Activated T-cell treated with anti-CD3 and anti-CD28 coated beads for 24 hours (primary cell): ENCODE results near the gene BACH2.
"Not testable (repeated sequence)": the region's sequence is repeated elsewhere in the genome, so short reads cannot be mapped to it uniquely, and the experiment has no call there.

Experiments
- DNase-seq: peaks from one replicate; pipeline ENCODE4 v3.0.0-alpha.2; 2020; ENCODE audit warnings: low read depth

BACH2 gene

GRCh38 chr6:89938014-89938413, 358.6 kb downstream of the BACH2 start:
- no peak for DNase-seq

DNA sequence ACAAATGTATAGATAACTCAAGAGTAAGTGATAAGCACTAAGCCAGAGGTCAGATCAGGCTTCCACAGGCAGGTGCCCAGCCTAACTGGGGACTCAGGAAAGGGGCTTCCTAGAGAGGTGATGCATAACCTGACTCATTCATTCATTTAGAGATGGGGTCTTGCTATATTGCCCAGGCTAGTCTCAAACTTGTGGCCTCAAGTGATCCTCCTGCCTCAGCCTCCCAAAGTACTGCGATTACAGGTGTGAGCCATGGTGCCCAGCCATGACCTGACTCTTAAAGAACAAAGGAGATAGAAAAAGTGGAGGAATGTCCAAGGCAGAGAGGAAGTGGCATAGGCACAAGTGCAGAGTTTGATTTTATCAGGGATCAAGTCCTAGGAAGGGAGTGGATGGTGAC, 360.5 kb downstream of the BACH2 start:
- DNase-seq: no peak

GRCh38 chr6:89934685-89935366, 361.8 kb downstream of the BACH2 start:
- no peak for DNase-seq

- DNase-seq: no peak
These were observed 364.3 kb downstream of the BACH2 start for GRCh38 chr6:89932245-89932802.

DNA sequence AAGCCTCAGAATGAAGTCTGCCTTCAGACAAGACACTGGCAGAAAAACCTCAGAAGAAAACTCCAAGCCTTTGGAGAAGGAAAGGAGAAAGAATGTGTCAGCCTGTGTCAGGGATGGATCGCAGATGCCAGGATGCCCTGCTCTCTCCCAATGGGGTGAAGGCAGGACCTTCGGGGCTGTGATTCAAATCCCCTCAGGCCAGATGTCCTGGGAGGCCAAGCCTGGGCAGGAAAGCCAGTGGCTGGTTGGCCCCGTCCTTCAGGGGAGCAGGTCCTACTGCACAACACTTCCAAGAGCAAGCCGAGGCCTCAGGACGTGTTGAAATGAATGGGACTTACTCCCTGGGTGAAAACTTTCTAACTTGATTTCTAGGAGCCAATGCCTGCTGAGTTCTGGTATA, 365.9 kb downstream of the BACH2 start:
- DNase-seq: no peak

- DNase-seq: no peak
These were observed 368.0 kb downstream of the BACH2 start for GRCh38 chr6:89928604-89929003.

- DNase-seq: no peak
These were observed 368.7 kb downstream of the BACH2 start for GRCh38 chr6:89927791-89928550.

DNA sequence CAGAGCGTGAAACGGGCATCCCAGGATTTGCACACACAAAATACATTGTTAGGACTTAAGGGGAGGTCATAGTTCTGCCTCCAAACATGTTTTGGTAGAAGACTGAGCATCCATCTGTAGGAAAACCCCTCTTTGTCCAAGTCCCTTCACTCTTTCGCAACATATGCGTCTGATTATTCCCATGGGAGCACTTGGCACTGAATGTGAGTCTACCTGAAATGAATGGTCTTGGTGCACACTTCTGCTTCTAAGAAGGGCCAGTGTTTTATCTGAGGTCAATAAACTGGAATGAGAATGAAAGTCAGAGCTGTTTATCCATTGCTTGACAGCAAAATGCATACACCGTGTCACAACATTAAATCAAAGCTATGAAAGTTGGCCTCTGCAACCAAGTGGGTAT, 369.4 kb downstream of the BACH2 start:
- no peak for DNase-seq

DNA sequence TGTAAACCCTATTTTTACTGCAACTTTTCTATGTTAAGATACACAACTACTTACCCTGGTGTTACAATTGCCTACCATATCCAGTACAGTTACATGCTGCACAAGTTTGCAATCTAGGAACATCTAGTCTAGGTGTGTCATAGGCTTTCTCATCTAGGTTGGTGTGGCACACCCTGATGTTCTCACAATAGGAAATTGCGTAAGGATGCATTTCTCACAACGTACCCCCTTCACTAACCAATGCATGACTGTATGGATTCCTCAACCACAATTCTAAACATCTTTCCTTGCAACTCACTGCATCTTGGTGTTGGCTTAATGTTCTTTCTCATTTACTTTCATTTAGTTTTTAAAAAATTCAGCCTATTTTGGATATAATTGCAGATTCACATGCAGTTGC, 370.8 kb downstream of the BACH2 start:
- DNase-seq: no peak

- no peak for DNase-seq
These were observed 372.4 kb downstream of the BACH2 start for GRCh38 chr6:89924231-89924630.

- no peak for DNase-seq
These were observed 375.0 kb downstream of the BACH2 start for GRCh38 chr6:89921691-89922090.

DNA sequence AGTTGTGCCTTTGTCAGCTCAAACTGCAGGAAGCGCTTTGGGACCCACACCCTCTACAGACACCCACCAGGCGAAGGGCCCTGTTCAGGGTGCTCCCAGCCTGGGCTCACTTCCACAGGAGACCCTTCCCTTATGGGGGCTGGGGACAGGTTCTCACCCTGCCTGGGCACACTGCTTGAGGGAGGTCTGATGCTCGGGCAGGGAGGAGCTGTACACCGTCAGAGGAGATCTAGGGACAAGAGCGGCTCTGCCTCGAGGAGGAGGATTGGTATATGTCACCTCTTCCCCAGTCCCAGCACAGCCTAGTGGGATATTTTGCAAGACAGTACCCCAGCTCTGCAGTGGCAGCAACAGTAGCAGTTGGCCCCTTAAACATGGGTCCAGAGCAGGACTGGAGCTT, 375.4 kb downstream of the BACH2 start:
- DNase-seq: no peak

DNA sequence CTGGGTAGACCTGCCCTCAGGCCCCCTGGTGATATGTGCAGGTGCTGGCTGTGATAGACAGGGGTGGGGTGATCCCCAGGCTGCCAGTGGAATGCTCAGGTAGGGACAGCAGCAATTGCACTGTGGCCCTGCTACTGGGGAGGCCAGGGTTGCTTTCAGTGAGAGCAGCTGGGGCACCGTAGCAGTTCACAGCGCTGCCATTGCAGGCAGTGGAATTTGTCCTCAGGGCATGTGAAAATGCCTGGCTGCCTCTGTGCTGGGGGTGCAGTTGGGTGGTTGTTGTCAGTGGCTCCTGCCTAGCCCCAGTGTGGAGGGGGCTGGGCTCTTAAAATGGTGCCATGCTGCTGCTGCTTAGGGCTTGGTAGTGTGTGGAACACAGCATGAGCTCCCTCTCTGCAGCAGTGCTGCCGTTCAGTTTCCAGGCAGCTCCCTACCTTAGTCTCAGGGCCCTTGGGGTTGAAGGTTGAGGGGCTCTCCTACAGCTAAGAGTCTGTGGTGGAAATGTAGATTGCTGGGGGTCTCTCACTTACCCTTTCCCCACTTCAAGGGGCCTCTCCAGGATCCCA, 378.8 kb downstream of the BACH2 start:
- no peak for DNase-seq

- no peak for DNase-seq
These were observed 379.4 kb downstream of the BACH2 start for GRCh38 chr6:89917216-89917615.

GRCh38 chr6:89916136-89916920, 380.3 kb downstream of the BACH2 start:
- DNase-seq: no peak

DNA sequence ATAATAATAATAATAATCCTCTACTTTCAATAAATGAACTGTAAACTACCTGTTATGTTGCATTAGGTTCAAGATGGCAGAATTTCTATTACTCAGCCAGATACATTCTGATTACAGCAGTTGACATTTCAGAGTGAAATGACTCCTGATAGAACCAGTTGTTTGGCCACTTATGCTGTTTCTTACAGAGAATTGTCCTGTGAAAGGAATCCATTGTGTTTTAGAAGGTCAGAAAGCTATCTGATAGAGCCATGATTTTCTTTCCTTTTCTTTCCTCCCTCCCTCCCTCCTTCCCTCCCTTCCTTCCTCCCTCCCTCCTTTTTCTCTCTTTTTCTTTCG, 385.8 kb downstream of the BACH2 start:
- no peak for DNase-seq

DNA sequence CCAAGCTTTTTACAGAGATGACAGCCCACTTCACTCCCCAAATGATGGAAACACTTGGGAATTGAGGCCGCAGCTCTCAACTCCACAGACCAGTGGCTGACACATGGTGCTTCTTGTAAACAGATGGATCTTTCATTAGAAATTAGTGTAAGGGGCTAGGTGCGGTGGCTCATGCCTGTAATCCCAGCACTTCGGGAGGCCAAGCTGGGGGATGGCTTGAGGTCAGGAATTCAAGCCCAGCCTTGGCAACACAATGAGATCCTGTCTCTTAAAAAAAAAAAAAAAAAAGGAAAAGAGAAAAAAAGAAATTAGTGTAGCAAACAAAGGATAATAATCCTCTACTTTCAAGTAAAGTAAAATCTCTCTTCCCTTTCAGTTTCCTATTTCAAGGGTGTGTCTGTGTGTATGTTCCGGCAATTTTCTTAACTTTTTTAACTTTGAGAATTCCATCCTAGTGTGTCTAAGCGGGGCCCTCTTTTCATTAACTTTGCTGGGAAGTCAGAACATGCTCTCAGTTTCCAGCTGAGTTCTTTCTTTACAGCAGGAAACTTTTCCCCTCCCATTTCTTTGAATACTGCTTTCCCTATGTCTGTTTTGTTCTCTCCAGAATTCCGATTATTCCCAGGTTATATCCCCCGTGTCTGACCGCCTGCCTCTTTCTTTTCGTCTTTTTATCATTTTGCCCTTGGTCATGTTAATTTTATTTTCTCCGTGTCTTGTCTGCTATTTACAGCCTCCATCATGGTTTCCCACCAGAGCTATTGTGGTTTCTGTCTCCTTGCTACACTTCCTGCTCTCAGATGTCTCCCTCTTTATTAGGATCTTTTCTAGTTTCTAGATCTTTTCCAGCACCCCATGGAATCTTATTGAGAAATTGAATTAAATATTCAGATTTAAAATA, 386.4 kb downstream of the BACH2 start:
- not testable (repeated sequence) for DNase-seq

DNA sequence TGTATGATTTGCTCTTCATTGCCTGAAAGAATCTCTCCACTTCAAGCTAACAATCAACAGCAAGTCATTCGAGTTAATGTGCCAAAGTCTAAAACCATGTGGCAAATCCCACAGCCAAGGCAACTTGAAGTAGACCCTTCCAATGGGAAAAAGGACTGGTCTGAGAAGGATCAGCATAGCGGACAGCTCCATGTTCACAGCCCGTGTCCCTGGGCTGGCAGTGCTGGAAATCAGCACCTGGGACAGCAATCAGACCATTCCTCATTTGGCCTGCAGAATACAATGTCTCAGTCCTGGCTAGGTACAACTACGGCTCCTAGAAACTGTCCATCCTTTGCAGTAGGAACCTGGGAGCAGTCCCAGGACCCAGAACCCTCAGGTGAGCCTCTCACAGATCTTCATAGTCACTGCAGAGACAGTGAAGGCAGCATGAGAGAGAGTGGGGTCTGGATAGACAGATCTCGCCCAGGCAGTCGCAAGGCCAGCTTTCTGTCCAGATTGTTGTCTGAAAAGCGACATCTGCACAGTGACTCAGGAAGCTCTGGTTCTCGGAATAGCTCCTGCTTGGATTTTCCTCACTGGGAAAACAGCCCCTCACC, 401.3 kb downstream of the BACH2 start:
- DNase-seq: no peak

- no peak for DNase-seq
These were observed 402.5 kb downstream of the BACH2 start, which contains the start of gene GJA10 for GRCh38 chr6:89894169-89894568. GJA10 (plus strand) TSS chr6:89894469; CDS start chr6:89894469, 0 bp downstream.

- not testable (repeated sequence) for DNase-seq
These were observed 404.1 kb downstream of the BACH2 start for GRCh38 chr6:89892577-89892976.
